PC-3 (cell line): ENCODE measurements around the gene WTAP.

Experiments used
- EZH2 ChIP-seq: fragments of 300-600 bp; sonication (generic); IDR thresholded peaks from one replicate; pipeline ENCODE4 v1.6.1; 2017; ENCODE audit warnings: antibody characterized with exemption, mild to moderate bottlenecking, low read length; ENCODE audit not compliant: unreplicated experiment
- EZH2phosphoT487 ChIP-seq: fragments of 300-600 bp; sonication (generic); IDR thresholded peaks from 2 replicates; pipeline ENCODE4 v1.6.1; 2018; ENCODE audit warnings: mild to moderate bottlenecking, antibody characterized with exemption, low read length, borderline replicate concordance
- TF ChIP-seq, protein P1 (sequence below): fragments of 300-600 bp; sonication (generic); conservative IDR thresholded peaks from 2 replicates; pipeline ENCODE4 v1.5.1; 2017; ENCODE audit warnings: antibody characterized with exemption, low read depth, mild to moderate bottlenecking, low read length

DNA sequence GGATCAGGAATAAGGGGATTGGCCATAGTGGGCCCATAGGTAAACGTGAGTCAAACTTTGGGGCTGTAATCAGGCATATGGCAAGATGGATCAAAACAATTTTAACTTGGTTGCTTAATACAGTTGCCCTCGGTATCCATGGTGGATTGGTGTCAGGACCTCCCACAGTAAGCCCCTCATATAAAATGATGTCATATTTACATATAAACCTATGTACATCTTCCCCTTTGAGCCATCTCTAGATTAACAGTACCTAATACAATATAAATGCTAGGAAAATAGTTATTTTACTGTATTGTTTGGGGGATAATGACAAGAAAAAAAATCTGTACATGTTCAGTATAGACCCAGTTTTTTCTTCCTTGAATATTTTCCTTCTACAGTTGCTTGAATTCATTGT lies 27.1 kb downstream of the WTAP start:
- TF ChIP-seq, protein P1, sequence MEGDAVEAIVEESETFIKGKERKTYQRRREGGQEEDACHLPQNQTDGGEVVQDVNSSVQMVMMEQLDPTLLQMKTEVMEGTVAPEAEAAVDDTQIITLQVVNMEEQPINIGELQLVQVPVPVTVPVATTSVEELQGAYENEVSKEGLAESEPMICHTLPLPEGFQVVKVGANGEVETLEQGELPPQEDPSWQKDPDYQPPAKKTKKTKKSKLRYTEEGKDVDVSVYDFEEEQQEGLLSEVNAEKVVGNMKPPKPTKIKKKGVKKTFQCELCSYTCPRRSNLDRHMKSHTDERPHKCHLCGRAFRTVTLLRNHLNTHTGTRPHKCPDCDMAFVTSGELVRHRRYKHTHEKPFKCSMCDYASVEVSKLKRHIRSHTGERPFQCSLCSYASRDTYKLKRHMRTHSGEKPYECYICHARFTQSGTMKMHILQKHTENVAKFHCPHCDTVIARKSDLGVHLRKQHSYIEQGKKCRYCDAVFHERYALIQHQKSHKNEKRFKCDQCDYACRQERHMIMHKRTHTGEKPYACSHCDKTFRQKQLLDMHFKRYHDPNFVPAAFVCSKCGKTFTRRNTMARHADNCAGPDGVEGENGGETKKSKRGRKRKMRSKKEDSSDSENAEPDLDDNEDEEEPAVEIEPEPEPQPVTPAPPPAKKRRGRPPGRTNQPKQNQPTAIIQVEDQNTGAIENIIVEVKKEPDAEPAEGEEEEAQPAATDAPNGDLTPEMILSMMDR = no peak
- no peak for TF ChIP-seq EZH2phosphoT487
- TF ChIP-seq EZH2 = no peak
